Fibroblast of lung (primary cell): Measurements from ENCODE around the gene BUD23. TPM values are rescaled to one million over a fixed set of nuclear protein-coding genes. Genes with fewer than 3 reads are reported as not detected.
A peak's percentile ranks its signal among the peaks of the same experiment; 100 is the strongest.

Source experiments
- DNase-seq, 2 donors: peaks; one replicate each; pipeline versions ENCODE4 v3.0.0 to v3.0.0-alpha.2; 2010; ENCODE audit warnings: low read depth in 2 of 2
- H2AFZ ChIP-seq: 2 replicates; pipeline ENCODE4 v1.5.1; 2012; ENCODE audit warnings: low read length, control low read depth, inconsistent platforms
- H3K27ac ChIP-seq: 2 replicates; pipeline ENCODE4 v1.5.1; 2011; ENCODE audit warnings: low read length, control low read depth; ENCODE audit not compliant: insufficient read depth
- H3K27me3 ChIP-seq: 2 replicates; pipeline ENCODE4 v1.5.1; 2011; ENCODE audit warnings: mild to moderate bottlenecking, low read length; ENCODE audit not compliant: control insufficient read depth, insufficient read depth
- H3K36me3 ChIP-seq: 2 replicates; pipeline ENCODE4 v1.5.1; 2011; ENCODE audit warnings: low read length; ENCODE audit not compliant: control insufficient read depth, insufficient read depth
- H3K4me1 ChIP-seq: 2 replicates; pipeline ENCODE4 v1.5.1; 2011; ENCODE audit warnings: low read length; ENCODE audit not compliant: control insufficient read depth, insufficient read depth; ENCODE audit errors: extremely low read depth
- H3K4me2 ChIP-seq: 2 replicates; pipeline ENCODE4 v1.5.1; 2011; ENCODE audit warnings: low read length, control low read depth; ENCODE audit not compliant: insufficient read depth; ENCODE audit errors: extremely low read depth
- H3K4me3 ChIP-seq, 4 experiments: fragments of 200-600 bp in 1 of 4; sonication (generic) in 1 of 4; replicated peaks in 1 of 4; 2 replicates each; pipeline ENCODE4 v1.5.1; 2011 to 2016; ENCODE audit warnings: low read length in 4 of 4, low read depth in 3 of 4, mild to moderate bottlenecking in 3 of 4, control low read depth in 2 of 4, inconsistent platforms in 1 of 4, mixed read lengths in 1 of 4; ENCODE audit not compliant: insufficient read depth in 1 of 4; ENCODE audit errors: control extremely low read depth in 1 of 4
- H3K79me2 ChIP-seq: 2 replicates; pipeline ENCODE4 v1.5.1; 2012; ENCODE audit warnings: mild to moderate bottlenecking, low read length, inconsistent platforms; ENCODE audit not compliant: control insufficient read depth, insufficient read depth
- H3K9ac ChIP-seq: 2 replicates; pipeline ENCODE4 v1.5.1; 2011; ENCODE audit warnings: mild to moderate bottlenecking, low read length, control low read depth; ENCODE audit not compliant: insufficient read depth
- H3K9me3 ChIP-seq: 2 replicates; pipeline ENCODE4 v1.5.1; 2012; ENCODE audit warnings: low read depth, low read length; ENCODE audit not compliant: control insufficient read depth, insufficient read depth
- H4K20me1 ChIP-seq: 2 replicates; pipeline ENCODE4 v1.5.1; 2011; ENCODE audit warnings: low read length; ENCODE audit not compliant: control insufficient read depth, insufficient read depth; ENCODE audit errors: extremely low read depth
- EZH2 ChIP-seq: IDR thresholded peaks from 2 replicates; pipeline ENCODE4 v1.5.1; 2012; ENCODE audit warnings: low read length, control low read depth, mild to moderate bottlenecking; ENCODE audit errors: missing control alignments
- polyA plus RNA-seq, 2 donors: library from polyadenylated mRNA; depleted of rRNA in 1 of 2; stranded (reverse) in 1 of 2; unstranded in 1 of 2; fragments of >200 nt; gene quantifications; 2 replicates each; pipeline ENCODE4 v1.2.1, GENCODE V29; 2011 to 2012; ENCODE audit warnings: missing spikeins in 1 of 2
- total RNA-seq: library from RNA; depleted of rRNA; stranded (reverse); fragments of >200 nt; gene quantifications from 2 replicates; pipeline ENCODE4 v1.2.1, GENCODE V29; 2014
- TF ChIP-seq, protein P1 (sequence below), 2 donors: IDR thresholded peaks in 1 of 2; conservative IDR thresholded peaks in 1 of 2; 1 replicate in 1 of 2; 2 replicates in 1 of 2; pipeline ENCODE4 v1.5.1; 2011 to 2012; ENCODE audit warnings: low read length in 2 of 2, control low read depth in 1 of 2, inconsistent platforms in 1 of 2, low read depth in 1 of 2, mild to moderate bottlenecking in 1 of 2

The BUD23 gene
- total and polyA plus RNA-seq, 2 donors (not counting 1 experiment from before 2014, with no cell fraction given): 31.9 to 60.1 TPM

DNA sequence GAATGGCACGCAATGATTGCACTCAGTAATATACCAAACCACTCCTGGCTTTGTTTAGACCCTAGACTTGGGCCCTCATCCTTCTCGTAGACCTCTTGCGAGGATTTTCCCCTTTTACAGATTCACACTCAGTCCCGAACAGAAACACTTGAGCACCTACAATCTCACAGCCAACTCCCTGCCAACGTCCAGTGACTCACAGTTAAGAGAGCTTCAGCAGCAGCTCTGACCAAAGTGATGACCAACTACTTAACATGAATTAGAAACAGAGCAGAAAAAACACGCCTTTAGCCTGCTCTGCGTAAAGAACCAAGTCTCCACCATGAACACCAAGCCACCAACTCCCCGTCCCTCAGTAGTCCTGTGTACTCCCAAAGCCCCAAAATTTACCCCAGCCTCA lies 2.4 kb upstream of the BUD23 start:
- Histone ChIP-seq H3K4me1 (peaks cover 6% of the 10 kb centered on the region), H3K4me2 (peak overlapping the region; percentile 37), H4K20me1 (no peaks in the 10 kb centered on the region), H3K36me3 (no peaks in the 10 kb centered on the region), H3K9me3 (no peaks in the 10 kb centered on the region), H3K79me2 (peaks cover 39% of the 10 kb centered on the region), H2AFZ (no peak overlapping the region), H3K4me3 (peak overlapping the region in 3 of 4 experiments; percentile 3 to 81 (median 9)), H3K9ac (no peak overlapping the region), H3K27ac (no peak overlapping the region), H3K27me3 (no peaks in the 10 kb centered on the region)
- DNase-seq: peak in 1 of 2 donors; percentile 81
- TF ChIP-seq, protein P1, sequence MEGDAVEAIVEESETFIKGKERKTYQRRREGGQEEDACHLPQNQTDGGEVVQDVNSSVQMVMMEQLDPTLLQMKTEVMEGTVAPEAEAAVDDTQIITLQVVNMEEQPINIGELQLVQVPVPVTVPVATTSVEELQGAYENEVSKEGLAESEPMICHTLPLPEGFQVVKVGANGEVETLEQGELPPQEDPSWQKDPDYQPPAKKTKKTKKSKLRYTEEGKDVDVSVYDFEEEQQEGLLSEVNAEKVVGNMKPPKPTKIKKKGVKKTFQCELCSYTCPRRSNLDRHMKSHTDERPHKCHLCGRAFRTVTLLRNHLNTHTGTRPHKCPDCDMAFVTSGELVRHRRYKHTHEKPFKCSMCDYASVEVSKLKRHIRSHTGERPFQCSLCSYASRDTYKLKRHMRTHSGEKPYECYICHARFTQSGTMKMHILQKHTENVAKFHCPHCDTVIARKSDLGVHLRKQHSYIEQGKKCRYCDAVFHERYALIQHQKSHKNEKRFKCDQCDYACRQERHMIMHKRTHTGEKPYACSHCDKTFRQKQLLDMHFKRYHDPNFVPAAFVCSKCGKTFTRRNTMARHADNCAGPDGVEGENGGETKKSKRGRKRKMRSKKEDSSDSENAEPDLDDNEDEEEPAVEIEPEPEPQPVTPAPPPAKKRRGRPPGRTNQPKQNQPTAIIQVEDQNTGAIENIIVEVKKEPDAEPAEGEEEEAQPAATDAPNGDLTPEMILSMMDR (conservative IDR thresholded peaks at IDR 0.05 in 1 of 2, IDR thresholded peaks at IDR 0.05 in 1 of 2; ENCODE audit: low read depth in 1 of 2, low read length in 2 of 2): no peak
- TF ChIP-seq EZH2: no peak

DNA sequence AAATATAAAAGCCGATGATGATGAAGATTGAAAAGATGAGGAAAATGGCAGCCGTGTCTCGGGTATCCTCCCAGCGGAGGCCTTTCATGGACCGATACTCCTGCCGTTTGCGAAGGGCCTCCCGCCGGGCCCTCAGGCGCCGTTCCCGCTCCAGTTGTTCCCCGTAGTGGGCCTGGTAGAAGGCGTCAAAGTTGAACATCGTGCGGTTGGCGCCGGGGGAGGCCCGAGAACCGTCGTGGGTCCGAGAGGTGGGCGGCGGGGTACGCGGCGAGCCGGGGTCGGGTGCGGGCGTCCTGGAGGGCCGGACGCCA lies 697 bp upstream of the BUD23 start:
- Histone ChIP-seq H3K36me3 (peaks cover 4% of the 10 kb centered on the region), H3K4me2 (peak overlapping the region; percentile 96), H3K4me3 (peak overlapping the region; percentile 77 to 95 (median 80)), H4K20me1 (no peaks in the 10 kb centered on the region), H3K9ac (peak overlapping the region; percentile 88), H3K4me1 (peaks cover 6% of the 10 kb centered on the region), H3K79me2 (peaks cover 41% of the 10 kb centered on the region), H3K27ac (peak overlapping the region; percentile 92), H3K27me3 (no peaks in the 10 kb centered on the region), H3K9me3 (no peaks in the 10 kb centered on the region), H2AFZ (peak overlapping the region; percentile 97)
- DNase-seq: no peak
- no peak for TF ChIP-seq EZH2
- TF ChIP-seq, protein P1 (conservative IDR thresholded peaks at IDR 0.05 in 1 of 2, IDR thresholded peaks at IDR 0.05 in 1 of 2; ENCODE audit: low read depth in 1 of 2, low read length in 2 of 2): no peak

DNA sequence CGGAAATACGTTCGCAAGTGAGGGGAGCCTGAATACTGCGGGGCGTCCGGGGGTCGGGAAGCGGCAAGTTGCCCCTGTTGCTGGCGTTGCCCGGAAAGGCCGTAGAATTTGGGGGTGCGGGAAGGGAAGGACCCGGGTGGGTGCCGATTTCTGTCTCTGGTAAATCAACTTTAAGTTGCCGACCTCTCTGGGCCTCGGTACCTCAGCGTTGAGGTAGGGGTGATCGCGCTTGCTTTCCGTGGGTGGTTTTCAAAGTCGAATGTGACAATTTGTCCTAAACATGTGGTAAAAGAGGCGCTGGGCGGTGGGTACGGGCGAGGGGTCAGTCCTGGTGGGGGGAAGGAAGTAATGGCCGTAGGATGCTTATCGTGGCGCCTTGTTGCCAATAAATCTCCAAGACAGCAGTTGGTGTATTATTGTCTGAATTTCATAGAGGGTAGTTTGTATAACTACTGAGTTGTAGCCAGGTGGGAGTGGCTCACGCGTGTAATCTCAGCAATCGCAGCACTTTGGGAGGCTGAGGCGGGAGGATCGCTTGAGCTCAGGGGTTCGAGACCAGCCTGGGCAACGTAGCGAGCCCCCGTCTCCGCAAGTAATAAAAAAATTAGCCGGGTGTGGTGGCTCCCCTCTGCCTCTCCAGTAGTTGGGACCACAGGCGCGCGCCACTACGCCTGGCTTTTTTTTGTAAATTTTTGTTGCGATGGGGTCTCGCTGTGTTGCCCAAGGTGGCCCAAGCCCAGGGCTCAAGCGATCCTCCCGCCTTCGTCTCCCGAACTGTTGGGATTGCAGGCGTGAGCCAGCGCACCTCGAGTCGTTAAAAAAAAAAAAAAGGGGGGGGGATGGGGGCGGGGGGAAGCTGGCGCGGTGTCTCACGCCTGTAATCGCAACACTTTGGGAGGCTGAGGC lies 644 bp downstream of the BUD23 start:
- H3K27ac ChIP-seq: peak overlapping the region; percentile 92
- no peak for TF ChIP-seq EZH2
- TF ChIP-seq, protein P1 (conservative IDR thresholded peaks at IDR 0.05 in 1 of 2, IDR thresholded peaks at IDR 0.05 in 1 of 2; ENCODE audit: low read depth in 1 of 2, low read length in 2 of 2): no peak
- H3K4me3 ChIP-seq: peak overlapping the region; percentile 77 to 81 (median 79)
- peak in 1 of 2 donors; percentile 4 for DNase-seq
- peaks cover 41% of the 10 kb centered on the region for H3K79me2 ChIP-seq
- H3K4me2 ChIP-seq: peak overlapping the region; percentile 75
- peak overlapping the region; percentile 44 for H2AFZ ChIP-seq
- H3K36me3 ChIP-seq: peaks cover 4% of the 10 kb centered on the region
- H3K9ac ChIP-seq: peak overlapping the region; percentile 76
- no peaks in the 10 kb centered on the region for H3K9me3 ChIP-seq
- no peaks in the 10 kb centered on the region for H4K20me1 ChIP-seq
- peaks cover 6% of the 10 kb centered on the region for H3K4me1 ChIP-seq
- H3K27me3 ChIP-seq: no peaks in the 10 kb centered on the region
